GM19239 (cell line): ENCODE results near the gene SLC29A1.

Source experiments
- DNase-seq: peaks from one replicate; pipeline ENCODE4 v3.0.0; 2011; ENCODE audit warnings: low spot score; ENCODE audit not compliant: insufficient read length
- FAIRE-seq: peaks from 2 replicates; lab custom pipeline; 2011; peaks lifted over from hg19 to GRCh38; lab: Jason Lieb, UNC

Gene SLC29A1

DNA sequence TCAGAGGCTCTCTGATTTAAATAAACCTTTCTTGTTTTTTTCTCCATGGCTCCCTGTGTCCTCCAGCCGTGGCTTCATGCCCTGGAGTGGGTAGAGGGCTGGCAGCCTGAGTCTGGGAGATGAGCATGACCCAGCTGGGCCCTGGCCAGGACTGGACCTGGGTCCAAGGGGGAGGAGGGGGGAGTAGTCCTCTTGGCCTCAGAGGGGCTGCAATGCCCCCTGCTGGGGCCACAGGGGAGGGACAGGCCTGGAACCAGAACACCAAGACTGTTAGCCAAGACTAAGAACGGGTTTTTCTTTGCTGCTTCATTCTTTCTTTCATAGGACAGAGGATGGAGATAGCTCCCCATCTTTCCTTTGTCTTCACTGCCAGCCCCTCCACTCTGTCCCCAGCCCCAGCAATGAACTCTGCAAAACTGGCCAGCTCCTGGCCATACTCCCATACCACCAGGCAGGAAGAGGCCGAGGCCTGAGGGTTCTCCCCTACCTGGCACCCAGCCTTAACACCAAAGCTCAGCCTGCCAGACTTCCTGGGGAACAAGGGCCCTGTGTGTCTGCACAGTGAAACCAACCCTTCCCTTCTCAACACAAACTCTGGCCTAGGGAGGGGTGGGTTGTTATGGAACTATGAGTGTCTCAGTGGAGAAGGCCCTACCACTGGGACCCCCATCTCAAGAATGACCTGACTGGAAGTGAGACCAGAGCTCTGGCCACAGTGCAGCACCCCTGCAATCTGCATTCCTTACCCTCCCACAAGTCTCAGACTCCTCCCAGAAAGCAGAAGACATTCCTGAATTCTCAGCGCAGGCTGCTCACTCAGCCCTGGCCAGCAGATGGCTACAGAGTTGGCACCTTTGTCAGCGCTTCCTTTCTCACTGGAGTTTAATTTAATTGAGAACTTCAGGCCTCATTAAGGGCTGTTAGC lies 11.0 kb downstream of the SLC29A1 start:
- DNase-seq (no peak), FAIRE-seq (no peak)

DNA sequence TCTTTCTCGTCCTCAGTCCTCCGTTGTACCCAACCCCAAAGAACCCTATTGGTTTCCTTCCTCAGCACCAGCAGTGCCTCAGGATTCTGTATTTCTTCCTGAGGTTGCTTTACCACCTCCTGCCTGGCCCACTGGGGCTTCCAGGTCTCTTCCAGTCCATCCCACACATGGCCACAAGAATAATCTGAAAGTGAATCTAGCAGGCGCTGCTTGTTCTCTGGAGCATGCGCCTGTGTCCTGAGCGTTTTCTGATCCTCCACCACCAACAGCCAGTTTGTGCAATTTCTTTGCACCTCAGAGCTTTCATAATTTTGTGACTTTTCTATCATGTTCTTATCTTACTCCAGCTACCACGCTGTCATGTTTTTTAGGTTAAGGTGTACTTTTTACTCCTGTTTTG lies 11.9 kb downstream of the SLC29A1 start:
- DNase-seq = no peak
- no peak for FAIRE-seq

DNA sequence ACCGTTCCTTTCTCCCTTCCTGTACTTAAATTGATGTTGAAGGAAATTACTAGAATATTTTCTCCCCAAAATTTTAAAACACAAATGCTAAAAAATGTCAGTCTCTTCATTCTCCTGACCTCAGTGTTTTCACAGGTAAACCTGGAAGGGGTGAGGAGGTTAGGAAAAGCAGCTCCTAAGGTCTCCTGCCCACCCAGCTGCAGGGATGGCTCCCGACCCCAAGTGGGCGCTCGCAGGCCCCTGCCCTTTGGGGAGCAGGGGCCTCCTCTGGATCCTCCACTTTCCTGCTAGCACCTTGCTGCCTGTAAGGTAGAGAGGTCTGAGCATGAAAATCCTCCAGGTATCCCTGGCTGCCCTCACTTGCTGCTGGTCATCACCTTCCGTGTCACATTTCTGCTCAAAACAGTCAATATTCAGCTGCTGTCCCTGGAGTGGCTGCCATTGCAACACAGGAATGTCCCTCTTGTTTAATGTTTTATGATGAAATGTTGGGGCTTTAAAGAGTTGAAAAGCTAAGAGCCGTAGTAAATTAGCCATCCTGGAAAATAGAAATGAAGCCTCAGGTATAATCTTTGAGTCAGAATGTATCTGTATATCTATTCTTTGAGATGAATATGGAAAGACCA lies 12.6 kb downstream of the SLC29A1 start:
- DNase-seq (no peak), FAIRE-seq (no peak)

- FAIRE-seq = peak; percentile 72
- no peak for DNase-seq
These were observed 13.8 kb downstream of the SLC29A1 start for GRCh38 chr6:44237021-44237812.

DNA sequence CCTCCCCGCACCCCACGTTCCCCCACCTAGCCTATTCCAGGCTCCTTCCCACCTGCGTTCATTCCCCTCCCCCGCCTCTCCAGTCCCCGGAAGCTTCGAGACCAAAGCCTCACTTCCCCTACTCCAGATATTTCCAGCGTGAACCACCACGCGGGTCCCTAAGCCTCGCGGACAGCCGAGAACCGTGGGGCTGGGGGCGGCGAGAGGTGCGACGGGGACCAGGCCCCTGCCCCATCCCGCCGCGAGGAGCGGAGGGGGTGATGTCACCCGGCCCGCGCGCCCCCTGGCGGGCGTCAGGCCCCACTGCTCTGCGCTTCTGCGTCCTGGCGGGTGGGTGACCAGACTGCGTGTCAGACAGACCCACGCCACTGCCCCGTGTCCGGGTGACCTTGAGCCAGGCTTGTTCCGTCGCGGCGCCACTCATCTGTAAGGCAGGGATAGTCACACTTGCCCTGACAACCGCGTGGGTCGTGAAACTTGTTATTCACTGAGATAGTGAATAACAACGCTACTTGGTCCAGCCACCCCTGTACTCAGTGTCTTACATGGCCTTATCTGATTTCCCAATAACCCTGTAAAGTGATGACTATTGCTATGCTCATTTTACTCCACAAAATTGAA lies 14.5 kb downstream of the SLC29A1 start:
- FAIRE-seq = peak; percentile 64
- DNase-seq = peak; percentile 76

GRCh38 chr6:44238687-44239350 lies 15.4 kb downstream of the SLC29A1 start:
- DNase-seq (no peak), FAIRE-seq (no peak)

- FAIRE-seq = no peak
- no peak for DNase-seq
These were observed 19.9 kb downstream of the SLC29A1 start for GRCh38 chr6:44243345-44243744.

DNA sequence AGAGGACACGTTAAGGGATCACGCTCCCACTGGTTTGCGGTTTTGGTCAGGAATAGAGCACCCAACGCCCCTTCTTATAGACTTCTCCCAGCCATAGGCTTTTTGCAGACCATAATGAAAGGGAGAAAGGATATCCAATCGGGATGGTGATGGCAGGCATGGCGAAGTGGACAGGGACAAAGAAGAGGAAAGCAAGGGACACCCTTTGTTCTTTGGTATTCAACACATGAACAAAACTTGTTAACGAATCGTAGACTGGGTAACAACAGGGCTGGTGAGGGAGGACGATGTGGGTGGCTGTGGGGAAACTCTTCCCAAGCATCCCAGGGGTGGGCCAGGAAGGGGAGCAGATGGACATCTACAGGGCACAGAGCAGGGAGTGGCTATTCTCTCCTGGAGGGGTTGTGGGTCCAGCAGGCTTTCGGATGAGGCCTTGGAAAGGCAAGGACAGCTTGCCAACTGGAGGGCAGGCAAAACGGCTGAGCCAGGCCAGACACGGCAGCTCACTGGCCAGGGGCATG lies 22.1 kb downstream of the SLC29A1 start:
- DNase-seq = no peak
- FAIRE-seq = peak; percentile 18

DNA sequence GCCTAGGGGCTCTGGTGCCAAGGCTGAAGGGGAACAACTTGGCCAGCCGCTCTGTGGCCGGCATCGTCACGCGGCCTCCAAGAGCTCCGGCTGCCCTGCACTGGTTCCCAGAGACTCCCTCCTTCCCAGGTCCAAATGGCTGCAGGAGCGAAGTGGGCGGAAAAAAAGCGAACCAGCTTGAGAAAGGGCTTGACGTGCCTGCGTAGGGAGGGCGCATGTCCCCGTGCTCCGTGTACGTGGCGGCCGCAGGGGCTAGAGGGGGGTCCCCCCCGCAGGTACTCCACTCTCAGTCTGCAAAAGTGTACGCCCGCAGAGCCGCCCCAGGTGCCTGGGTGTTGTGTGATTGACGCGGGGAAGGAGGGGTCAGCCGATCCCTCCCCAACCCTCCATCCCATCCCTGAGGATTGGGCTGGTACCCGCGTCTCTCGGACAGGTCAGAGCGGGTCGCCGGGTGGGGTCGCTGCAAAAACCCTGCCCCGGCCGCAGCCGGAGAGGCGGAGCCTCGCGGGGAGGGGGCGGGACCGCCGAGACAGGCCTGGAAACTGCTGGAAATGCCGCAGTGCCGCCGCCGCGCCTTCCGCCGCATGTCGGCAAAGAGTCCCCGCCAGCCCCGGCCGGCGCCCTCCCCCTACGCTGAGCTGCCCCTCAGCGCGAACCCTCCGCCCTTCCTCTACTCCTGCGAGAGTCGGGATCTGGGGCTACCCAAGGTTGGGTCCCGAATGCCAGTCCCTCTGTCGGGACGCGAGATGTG lies 22.7 kb downstream of the SLC29A1 start:
- FAIRE-seq (no peak), DNase-seq (no peak)

DNA sequence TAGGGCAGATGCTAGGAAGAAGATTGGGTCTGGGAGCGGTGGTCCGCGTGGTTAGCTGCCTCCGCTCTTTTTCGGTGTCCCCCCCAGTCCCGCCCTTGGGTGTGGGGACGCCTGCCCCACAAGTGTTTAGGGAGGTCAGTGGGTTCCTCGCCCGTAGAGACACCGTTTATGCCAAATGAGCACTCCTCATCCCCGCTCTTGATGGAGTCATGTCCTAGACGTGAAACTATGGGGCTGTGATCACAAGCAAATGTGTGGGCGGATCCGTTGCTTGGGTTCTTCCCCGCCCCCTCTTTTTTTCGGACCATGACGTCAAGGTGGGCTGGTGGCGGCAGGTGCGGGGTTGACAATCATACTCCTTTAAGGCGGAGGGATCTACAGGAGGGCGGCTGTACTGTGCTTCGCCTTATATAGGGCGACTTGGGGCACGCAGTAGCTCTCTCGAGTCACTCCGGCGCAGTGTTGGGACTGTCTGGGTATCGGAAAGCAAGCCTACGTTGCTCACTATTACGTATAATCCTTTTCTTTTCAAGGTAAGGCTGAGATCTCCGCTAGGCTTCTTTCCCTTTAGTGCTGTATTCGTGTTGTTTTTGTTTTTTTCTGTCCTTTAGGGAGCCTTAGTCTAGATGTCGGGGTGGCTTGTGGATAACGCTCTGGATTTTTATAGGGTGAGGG lies 23.4 kb downstream of the SLC29A1 start, which contains the start of gene HSP90AB1:
Gene HSP90AB1 (plus strand): TSS at position 439 of the 675 bp plus-strand sequence. CDS start 1,529 bp downstream, outside the sequence.
- DNase-seq (peak; percentile 80), FAIRE-seq (peak; percentile 93)

GRCh38 chr6:44247338-44248302 lies 24.2 kb downstream of the SLC29A1 start:
- DNase-seq (no peak), FAIRE-seq (no peak)

- no peak for FAIRE-seq
- DNase-seq = no peak
These were observed 25.2 kb downstream of the SLC29A1 start for GRCh38 chr6:44248579-44248978.

DNA sequence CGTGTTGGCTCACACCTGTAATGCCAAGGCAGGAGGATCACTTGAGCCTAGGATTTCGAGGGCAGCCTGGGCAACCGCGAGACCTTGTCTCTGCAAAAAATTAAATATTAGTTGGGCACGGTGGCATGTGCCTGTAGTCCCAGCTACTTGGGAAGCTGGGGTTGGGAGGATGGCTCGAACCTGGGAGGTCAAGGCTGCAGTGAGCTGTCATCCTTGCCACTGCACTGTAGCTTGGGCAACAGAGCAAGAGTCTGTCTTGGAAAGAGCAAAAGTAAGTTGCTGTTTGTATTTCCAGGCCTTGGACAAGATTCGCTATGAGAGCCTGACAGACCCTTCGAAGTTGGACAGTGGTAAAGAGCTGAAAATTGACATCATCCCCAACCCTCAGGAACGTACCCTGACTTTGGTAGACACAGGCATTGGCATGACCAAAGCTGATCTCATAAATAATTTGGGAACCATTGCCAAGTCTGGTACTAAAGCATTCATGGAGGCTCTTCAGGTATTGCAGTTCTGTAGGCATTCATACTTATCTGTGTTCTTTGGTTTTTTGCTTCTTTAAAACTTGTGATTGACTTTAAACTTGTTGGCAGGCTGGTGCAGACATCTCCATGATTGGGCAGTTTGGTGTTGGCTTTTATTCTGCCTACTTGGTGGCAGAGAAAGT lies 25.8 kb downstream of the SLC29A1 start:
- FAIRE-seq = no peak

GRCh38 chr6:44250067-44250717 lies 26.8 kb downstream of the SLC29A1 start:
- FAIRE-seq (no peak), DNase-seq (no peak)

More for the DNA sequence above, 25.8 kb downstream of the SLC29A1 start:
- DNase-seq = no peak

- FAIRE-seq (no peak), DNase-seq (no peak)
These were observed 27.3 kb downstream of the SLC29A1 start for GRCh38 chr6:44250718-44251123.
